ENCODE data around the gene DNM3. TPM values are rescaled to one million over a fixed set of nuclear protein-coding genes. Genes with fewer than 3 reads are reported as not detected.

DNM3 gene
- total RNA-seq, 2 experiments from 2014 or later, result 1.5 to 1.6 TPM

DNA sequence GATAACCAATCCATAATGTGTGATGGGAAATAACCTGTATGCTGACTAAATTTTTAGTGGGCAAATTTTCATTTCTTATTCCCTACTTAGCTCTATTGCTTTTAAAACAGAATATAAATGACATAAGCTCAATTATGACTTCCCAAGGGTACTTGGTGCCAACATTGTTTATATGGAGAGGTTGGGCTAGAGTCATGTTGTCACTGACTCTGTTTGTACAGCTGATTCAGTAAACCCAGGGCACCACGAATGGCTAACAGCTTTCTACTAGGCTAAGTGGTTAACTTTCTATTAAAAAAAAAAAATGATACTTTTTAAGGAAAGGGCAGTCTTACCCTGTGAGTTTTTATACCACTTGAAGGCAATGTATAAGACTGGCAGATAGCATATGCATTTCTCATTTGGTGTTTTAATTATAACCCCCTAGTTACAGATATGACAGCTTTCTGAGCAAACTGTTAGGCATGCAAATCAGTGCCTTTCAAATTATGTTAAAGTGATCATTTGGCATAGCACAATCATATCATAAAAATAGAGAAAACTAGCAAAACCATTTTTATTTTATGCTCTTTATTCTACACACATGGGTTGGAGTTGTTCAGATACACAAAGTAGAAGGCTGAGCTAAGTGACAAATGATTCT is 147.1 kb downstream of the DNM3 start:
- H3K36me3 Mint-ChIP-seq (ENCODE audit: low read depth), result no peaks in the 10 kb centered on the region
- ATAC-seq (no peak), DNase-seq (no peak)
- peaks cover 8% of the 10 kb centered on the region for H3K27me3 Mint-ChIP-seq (ENCODE audit: low read depth)
- H3K4me1 Mint-ChIP-seq (ENCODE audit: low read depth), result no peaks in the 10 kb centered on the region
- CTCF ChIA-PET, result interaction anchor here (2.9 to 7.1 kb wide), 3 partner anchors 14 to 343 kb away, joined by 14 to 142 read pairs (median 35); no protein-coding TSS in a partner anchor
- no peak overlapping the region for H3K4me3 Mint-ChIP-seq
- POLR2A ChIA-PET, result interaction anchor here (0.5 kb wide), 1 partner anchor 123 kb away, joined by 3 read pairs; no protein-coding TSS in a partner anchor
- no peak overlapping the region for H3K27ac Mint-ChIP-seq
- H3K9me3 Mint-ChIP-seq (ENCODE audit: insufficient read depth), result no peaks in the 10 kb centered on the region

DNA sequence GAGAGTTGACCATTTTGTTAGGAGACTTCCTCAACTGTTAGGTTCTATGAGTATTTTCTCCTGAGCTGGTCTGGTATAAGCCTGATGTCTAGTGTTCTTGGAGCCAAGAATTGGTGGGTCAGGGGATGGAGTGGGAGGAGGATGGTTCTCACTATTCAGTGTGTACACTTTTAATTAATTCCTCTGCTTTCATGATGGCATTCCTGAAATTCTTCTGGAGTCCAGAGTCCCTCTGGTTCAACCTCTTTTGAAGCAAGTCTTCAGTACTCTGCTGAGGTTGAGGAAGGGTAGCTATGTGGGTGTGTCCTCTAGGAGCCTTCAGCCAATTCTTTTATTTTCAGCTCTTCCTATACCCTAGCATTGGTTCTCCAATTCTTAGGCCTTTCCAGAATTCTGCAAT is 149.1 kb downstream of the DNM3 start:
- no peaks in the 10 kb centered on the region for H3K9me3 Mint-ChIP-seq (ENCODE audit: insufficient read depth)
- no peak overlapping the region for H3K4me3 Mint-ChIP-seq
- no peaks in the 10 kb centered on the region for H3K4me1 Mint-ChIP-seq (ENCODE audit: low read depth)
- ChIA-PET CTCF (interaction anchor here (1.7 to 2.9 kb wide), 3 partner anchors 12 to 439 kb away, joined by 6 to 14 read pairs (median 6); no protein-coding TSS in a partner anchor), POLR2A (no interaction called here)
- no peaks in the 10 kb centered on the region for H3K36me3 Mint-ChIP-seq (ENCODE audit: low read depth)
- no peak overlapping the region for H3K27ac Mint-ChIP-seq
- DNase-seq, result no peak
- ATAC-seq, result no peak
- H3K27me3 Mint-ChIP-seq (ENCODE audit: low read depth), result peaks cover 7% of the 10 kb centered on the region

DNA sequence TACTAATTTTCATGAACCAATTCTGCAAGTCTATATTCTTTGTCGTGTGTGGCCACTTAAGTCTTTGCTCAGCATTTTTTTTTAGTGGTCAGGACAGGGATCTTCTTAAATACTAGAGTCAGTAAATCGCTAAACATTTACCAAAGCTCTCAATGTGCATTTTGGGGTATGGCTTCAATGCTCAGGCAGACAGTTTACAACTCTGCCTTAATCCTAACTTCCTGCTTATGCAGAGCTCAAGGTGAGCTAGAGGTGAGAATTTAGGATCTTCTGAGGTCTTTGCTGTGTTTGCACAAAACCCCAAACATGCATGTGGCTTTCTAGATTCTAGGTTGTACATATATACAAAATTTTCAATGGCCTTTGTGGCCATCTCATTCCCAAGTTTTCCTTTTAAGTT is 153.0 kb downstream of the DNM3 start:
- Mint-ChIP-seq H3K27ac (no peak overlapping the region), H3K9me3 (ENCODE audit: insufficient read depth) (no peaks in the 10 kb centered on the region), H3K36me3 (ENCODE audit: low read depth) (no peaks in the 10 kb centered on the region), H3K4me1 (ENCODE audit: low read depth) (no peaks in the 10 kb centered on the region), H3K27me3 (ENCODE audit: low read depth) (peaks cover 7% of the 10 kb centered on the region), H3K4me3 (no peak overlapping the region)
- DNase-seq (no peak), ATAC-seq (no peak)
- ChIA-PET CTCF (interaction anchor here (0.6 kb wide), 1 partner anchor 8 kb away, joined by 3 read pairs; no protein-coding TSS in a partner anchor), POLR2A (interaction anchor here (0.6 kb wide), 1 partner anchor 531 kb away, joined by 3 read pairs; no protein-coding TSS in a partner anchor)

- no peak for DNase-seq
- ChIA-PET POLR2A (no interaction called here), CTCF (interaction anchor here (1.1 kb wide), 1 partner anchor 9 kb away, joined by 3 read pairs; no protein-coding TSS in a partner anchor)
- Mint-ChIP-seq H3K27ac (no peak overlapping the region), H3K4me3 (no peak overlapping the region), H3K9me3 (ENCODE audit: insufficient read depth) (no peaks in the 10 kb centered on the region), H3K4me1 (ENCODE audit: low read depth) (no peaks in the 10 kb centered on the region), H3K27me3 (ENCODE audit: low read depth) (peaks cover 5% of the 10 kb centered on the region), H3K36me3 (ENCODE audit: low read depth) (no peaks in the 10 kb centered on the region)
- no peak for ATAC-seq
Observed at GRCh38 chr1:171995573-171995972, 154.3 kb downstream of the DNM3 start.

- Mint-ChIP-seq H3K9me3 (ENCODE audit: insufficient read depth) (no peaks in the 10 kb centered on the region), H3K27ac (no peak overlapping the region), H3K27me3 (ENCODE audit: low read depth) (peaks cover 3% of the 10 kb centered on the region), H3K4me3 (no peak overlapping the region), H3K4me1 (ENCODE audit: low read depth) (no peaks in the 10 kb centered on the region), H3K36me3 (ENCODE audit: low read depth) (no peaks in the 10 kb centered on the region)
- POLR2A ChIA-PET, result no interaction called here
- no peak for ATAC-seq
- CTCF ChIA-PET, result interaction anchor here (1.2 kb wide), 1 partner anchor 13 kb away, joined by 3 read pairs; no protein-coding TSS in a partner anchor
- DNase-seq, result no peak
Observed at GRCh38 chr1:171997936-171998335, 156.6 kb downstream of the DNM3 start.

DNA sequence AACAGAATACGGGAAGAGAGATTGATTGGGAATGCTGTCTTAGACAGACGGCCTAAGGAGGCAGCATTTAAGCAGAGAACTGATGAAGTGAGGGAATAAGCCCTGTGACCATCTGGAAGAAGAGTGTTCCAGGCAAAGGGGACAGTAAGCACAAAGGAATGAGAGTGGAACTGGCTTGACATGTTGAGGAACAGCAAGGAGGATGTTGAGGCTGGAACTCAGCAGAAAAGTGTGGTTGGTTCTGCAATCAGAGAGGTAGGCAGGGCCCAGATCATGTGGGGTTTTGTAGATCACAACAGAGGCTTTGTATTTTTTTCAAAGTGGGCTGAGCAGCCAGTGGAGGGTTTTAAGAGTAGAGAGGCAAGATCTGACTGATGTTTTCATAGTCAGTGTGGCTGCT is 157.4 kb downstream of the DNM3 start:
- Mint-ChIP-seq H3K27ac (no peak overlapping the region), H3K4me1 (ENCODE audit: low read depth) (no peaks in the 10 kb centered on the region), H3K27me3 (ENCODE audit: low read depth) (no peaks in the 10 kb centered on the region), H3K4me3 (no peak overlapping the region), H3K9me3 (ENCODE audit: insufficient read depth) (no peaks in the 10 kb centered on the region), H3K36me3 (ENCODE audit: low read depth) (no peaks in the 10 kb centered on the region)
- no peak for DNase-seq
- ChIA-PET POLR2A (no interaction called here), CTCF (interaction anchor here (1.0 kb wide), 2 partner anchors 431 to 444 kb away, joined by 3 to 4 read pairs; partner anchors contain the start of gene PIGC)
- ATAC-seq, result no peak

DNA sequence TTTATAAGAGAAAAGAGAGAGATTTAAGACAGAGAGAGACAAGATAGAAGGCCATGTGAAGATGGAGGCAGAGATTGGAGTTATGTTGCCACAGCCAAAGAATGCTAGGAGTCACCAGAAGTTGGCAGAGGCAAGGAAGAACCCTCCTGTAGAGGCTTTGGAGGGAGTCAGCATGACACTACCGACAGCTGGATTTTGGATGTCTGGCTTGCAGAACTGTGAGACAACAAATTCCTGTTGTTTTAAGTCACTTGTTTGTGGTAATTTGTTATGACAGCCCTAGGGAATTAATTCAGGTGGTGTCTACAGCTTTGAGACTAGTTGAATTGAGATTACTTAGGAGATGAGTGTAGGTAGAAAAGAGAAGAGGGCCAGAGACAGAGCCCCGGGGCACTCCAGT is 158.5 kb downstream of the DNM3 start:
- POLR2A ChIA-PET, result no interaction called here
- CTCF ChIA-PET, result interaction anchor here (0.8 to 1.0 kb wide), 3 partner anchors 14 to 443 kb away, joined by 3 to 4 read pairs (median 3); partner anchors contain the start of gene PIGC
- H3K4me3 Mint-ChIP-seq, result no peak overlapping the region
- peaks cover 1% of the 10 kb centered on the region for H3K4me1 Mint-ChIP-seq (ENCODE audit: low read depth)
- no peaks in the 10 kb centered on the region for H3K27me3 Mint-ChIP-seq (ENCODE audit: low read depth)
- no peaks in the 10 kb centered on the region for H3K9me3 Mint-ChIP-seq (ENCODE audit: insufficient read depth)
- ATAC-seq (no peak), DNase-seq (no peak)
- H3K27ac Mint-ChIP-seq, result no peak overlapping the region
- no peaks in the 10 kb centered on the region for H3K36me3 Mint-ChIP-seq (ENCODE audit: low read depth)

GRCh38 chr1:172001288-172001687 is 160.0 kb downstream of the DNM3 start:
- Mint-ChIP-seq H3K4me1 (ENCODE audit: low read depth) (peaks cover 1% of the 10 kb centered on the region), H3K27ac (no peak overlapping the region), H3K4me3 (no peak overlapping the region), H3K9me3 (ENCODE audit: insufficient read depth) (no peaks in the 10 kb centered on the region), H3K27me3 (ENCODE audit: low read depth) (no peaks in the 10 kb centered on the region), H3K36me3 (ENCODE audit: low read depth) (no peaks in the 10 kb centered on the region)
- CTCF ChIA-PET, result interaction anchor here (1.7 to 5.5 kb wide), 6 partner anchors 11 to 430 kb away, joined by 6 to 37 read pairs (median 25); no protein-coding TSS in a partner anchor
- POLR2A ChIA-PET, result no interaction called here
- no peak for ATAC-seq
- no peak for DNase-seq

GRCh38 chr1:172002725-172003345 is 161.5 kb downstream of the DNM3 start:
- ChIA-PET POLR2A (interaction anchor here (0.7 kb wide), 1 partner anchor 200 kb away, joined by 3 read pairs; no protein-coding TSS in a partner anchor), CTCF (interaction anchor here (0.6 to 5.5 kb wide), 51 partner anchors 8 to 739 kb away, joined by 3 to 37 read pairs (median 4); partner anchors contain the start of genes C1orf105, PIGC and SUCO)
- ATAC-seq (no peak), DNase-seq (peak; percentile 49)
- no peaks in the 10 kb centered on the region for H3K9me3 Mint-ChIP-seq (ENCODE audit: insufficient read depth)
- no peak overlapping the region for H3K4me3 Mint-ChIP-seq
- no peaks in the 10 kb centered on the region for H3K36me3 Mint-ChIP-seq (ENCODE audit: low read depth)
- no peak overlapping the region for H3K27ac Mint-ChIP-seq
- H3K4me1 Mint-ChIP-seq (ENCODE audit: low read depth), result peaks cover 1% of the 10 kb centered on the region
- H3K27me3 Mint-ChIP-seq (ENCODE audit: low read depth), result no peaks in the 10 kb centered on the region

DNA sequence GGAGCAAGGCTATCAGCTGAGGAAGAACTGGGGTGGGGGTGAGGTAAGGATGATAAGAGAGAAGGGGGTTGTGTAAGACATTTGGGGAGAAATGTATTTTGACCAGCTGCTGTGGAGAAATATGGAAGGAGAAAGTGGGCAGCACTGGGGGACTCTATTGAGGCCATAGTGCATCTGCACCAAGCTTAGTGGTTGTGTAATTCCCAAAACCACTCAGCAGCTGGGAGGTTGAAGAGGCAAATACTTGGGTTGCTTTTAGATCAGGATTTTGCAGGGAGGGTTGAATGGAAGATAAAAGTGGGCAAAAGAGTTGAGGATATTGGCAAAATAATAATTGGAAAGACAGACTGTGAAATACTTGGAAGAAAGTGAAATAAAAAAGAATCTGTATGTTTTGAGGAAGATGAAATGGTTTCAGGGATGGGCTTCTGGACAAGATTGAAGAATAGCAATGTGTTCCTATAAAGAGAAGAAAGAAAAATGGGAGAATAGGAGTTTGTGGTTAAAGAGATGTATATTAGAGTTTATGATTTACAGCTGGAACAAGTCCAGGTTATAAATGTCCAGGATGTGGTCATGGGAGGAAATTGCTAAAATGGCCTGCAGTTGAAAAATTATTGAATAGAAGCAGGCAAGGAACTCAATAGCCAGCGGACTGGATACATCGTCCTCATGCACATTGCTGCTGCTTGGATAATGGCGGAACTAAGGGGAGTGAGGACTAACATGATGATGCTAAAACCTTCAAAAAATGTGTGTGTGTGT is 162.7 kb downstream of the DNM3 start:
- Mint-ChIP-seq H3K36me3 (ENCODE audit: low read depth) (no peaks in the 10 kb centered on the region), H3K27me3 (ENCODE audit: low read depth) (no peaks in the 10 kb centered on the region), H3K9me3 (ENCODE audit: insufficient read depth) (no peaks in the 10 kb centered on the region), H3K4me1 (ENCODE audit: low read depth) (peaks cover 1% of the 10 kb centered on the region), H3K4me3 (no peak overlapping the region), H3K27ac (no peak overlapping the region)
- ChIA-PET POLR2A (no interaction called here), CTCF (interaction anchor here (1.2 to 5.5 kb wide), 13 partner anchors 18 to 606 kb away, joined by 3 to 37 read pairs (median 17); partner anchors contain the start of gene PIGC)
- ATAC-seq (no peak), DNase-seq (no peak)

DNA sequence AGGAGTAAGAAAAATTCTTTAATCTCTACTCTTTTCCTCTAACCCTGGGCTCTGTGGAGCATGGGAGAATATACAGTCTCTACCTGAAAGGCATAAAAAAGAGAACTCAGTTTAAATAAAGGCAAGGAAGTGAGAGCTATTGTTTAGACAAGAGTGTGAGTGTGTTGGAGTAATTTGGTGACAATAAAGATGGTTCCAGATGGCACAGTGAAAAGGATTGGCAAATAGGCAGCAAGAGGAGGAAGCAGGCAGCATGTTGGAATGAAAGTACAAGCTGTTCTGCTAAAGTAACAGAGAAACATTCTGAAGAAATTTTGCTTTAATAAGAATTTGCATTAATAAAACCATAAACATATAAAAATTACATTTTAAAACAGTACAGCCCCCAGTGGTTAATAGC is 163.4 kb downstream of the DNM3 start:
- no peaks in the 10 kb centered on the region for H3K27me3 Mint-ChIP-seq (ENCODE audit: low read depth)
- DNase-seq (no peak), ATAC-seq (no peak)
- POLR2A ChIA-PET, result interaction anchor here (0.5 kb wide), 1 partner anchor 144 kb away, joined by 4 read pairs; no protein-coding TSS in a partner anchor
- no peak overlapping the region for H3K27ac Mint-ChIP-seq
- no peak overlapping the region for H3K4me3 Mint-ChIP-seq
- H3K36me3 Mint-ChIP-seq (ENCODE audit: low read depth), result no peaks in the 10 kb centered on the region
- H3K9me3 Mint-ChIP-seq (ENCODE audit: insufficient read depth), result no peaks in the 10 kb centered on the region
- CTCF ChIA-PET, result interaction anchor here (1.2 to 5.5 kb wide), 3 partner anchors 86 to 395 kb away, joined by 3 to 33 read pairs (median 6); no protein-coding TSS in a partner anchor
- peaks cover 1% of the 10 kb centered on the region for H3K4me1 Mint-ChIP-seq (ENCODE audit: low read depth)
